ENCODE results near the gene TNFRSF25.

DNA sequence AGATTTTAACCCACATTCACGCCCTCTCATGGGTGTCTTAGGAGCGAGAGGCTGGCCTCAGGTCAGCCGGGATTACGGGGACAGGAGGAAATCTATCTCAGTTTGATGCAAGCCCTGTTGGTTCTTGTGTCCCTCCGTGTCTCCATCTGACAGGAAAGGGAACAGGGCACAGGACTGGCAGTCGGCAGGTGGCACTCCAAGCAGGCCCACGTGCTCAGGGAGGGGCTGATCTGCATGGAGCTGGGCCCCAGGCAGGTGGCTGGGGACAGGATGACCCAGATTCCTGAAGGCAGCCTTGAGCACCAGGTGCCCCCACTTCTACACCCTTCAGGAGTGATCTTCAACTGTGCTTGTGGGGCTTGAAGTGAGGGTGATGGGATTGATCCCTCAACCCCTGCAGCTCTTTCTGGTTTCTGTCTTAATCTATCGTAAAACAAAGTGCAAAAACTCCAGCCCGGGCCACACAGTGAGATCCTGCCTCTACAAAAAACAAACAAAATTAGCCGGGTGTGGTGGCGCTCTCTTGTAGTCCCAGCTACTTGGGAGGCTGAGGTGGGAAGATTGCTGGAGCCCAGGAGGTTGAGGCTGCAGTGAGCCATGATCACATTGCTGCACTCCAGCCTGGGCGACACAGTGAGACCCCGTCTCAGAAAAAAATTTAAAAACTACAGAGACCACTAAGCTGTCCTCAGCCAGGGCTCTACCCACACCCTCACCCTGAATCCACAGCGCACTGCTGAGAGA lies 17.2 kb upstream of the TNFRSF25 start:
- TF ChIP-seq, protein P1, sequence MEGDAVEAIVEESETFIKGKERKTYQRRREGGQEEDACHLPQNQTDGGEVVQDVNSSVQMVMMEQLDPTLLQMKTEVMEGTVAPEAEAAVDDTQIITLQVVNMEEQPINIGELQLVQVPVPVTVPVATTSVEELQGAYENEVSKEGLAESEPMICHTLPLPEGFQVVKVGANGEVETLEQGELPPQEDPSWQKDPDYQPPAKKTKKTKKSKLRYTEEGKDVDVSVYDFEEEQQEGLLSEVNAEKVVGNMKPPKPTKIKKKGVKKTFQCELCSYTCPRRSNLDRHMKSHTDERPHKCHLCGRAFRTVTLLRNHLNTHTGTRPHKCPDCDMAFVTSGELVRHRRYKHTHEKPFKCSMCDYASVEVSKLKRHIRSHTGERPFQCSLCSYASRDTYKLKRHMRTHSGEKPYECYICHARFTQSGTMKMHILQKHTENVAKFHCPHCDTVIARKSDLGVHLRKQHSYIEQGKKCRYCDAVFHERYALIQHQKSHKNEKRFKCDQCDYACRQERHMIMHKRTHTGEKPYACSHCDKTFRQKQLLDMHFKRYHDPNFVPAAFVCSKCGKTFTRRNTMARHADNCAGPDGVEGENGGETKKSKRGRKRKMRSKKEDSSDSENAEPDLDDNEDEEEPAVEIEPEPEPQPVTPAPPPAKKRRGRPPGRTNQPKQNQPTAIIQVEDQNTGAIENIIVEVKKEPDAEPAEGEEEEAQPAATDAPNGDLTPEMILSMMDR (conservative IDR thresholded peaks at IDR 0.05 in 1 of 2, IDR thresholded peaks at IDR 0.05 in 1 of 2; ENCODE audit: extremely low read depth in 1 of 2, insufficient read depth in 1 of 2, low read depth in 1 of 2, low read length in 2 of 2) = no peak
- no peak for TF ChIP-seq EZH2 (IDR thresholded peaks at IDR 0.05; ENCODE audit: borderline replicate concordance, low read length)
